Mesothelial cell of epicardium (in vitro differentiated cells): ENCODE results near the gene CLEC4G. TPM values are rescaled to one million over a fixed set of nuclear protein-coding genes. Genes with fewer than 3 reads are reported as not detected.

Experiments
- DNase-seq, 2 experiments: peaks; one replicate each; pipeline ENCODE4 v3.0.0; 2021; ENCODE audit warnings: low spot score in 2 of 2; ENCODE audit not compliant: unreplicated experiment in 2 of 2
- H3K27ac Mint-ChIP-seq: 2 replicates; pipeline ENCODE4 v1.8.0; 2021; ENCODE audit warnings: mixed read lengths
- H3K27me3 Mint-ChIP-seq: 2 replicates; pipeline ENCODE4 v1.8.0; 2021; ENCODE audit warnings: low read depth, mixed read lengths
- H3K36me3 Mint-ChIP-seq: 2 replicates; pipeline ENCODE4 v1.8.0; 2021; ENCODE audit warnings: mixed read lengths
- H3K4me1 Mint-ChIP-seq: 2 replicates; pipeline ENCODE4 v1.8.0; 2021; ENCODE audit warnings: mixed read lengths
- H3K4me3 Mint-ChIP-seq: 2 replicates; pipeline ENCODE4 v1.8.0; 2021; ENCODE audit warnings: mild to moderate bottlenecking, moderate library complexity, mixed read lengths
- H3K9me3 Mint-ChIP-seq: 2 replicates; pipeline ENCODE4 v1.8.0; 2021; ENCODE audit warnings: mixed read lengths
- total RNA-seq: library from RNA; stranded (reverse); gene quantifications from 3 replicates; pipeline ENCODE4 v1.2.1, GENCODE V29; 2021
- TF ChIP-seq, protein P1 (sequence below): fragments of 200-600 bp; sonication (generic); IDR thresholded peaks from one replicate; pipeline ENCODE4 v1.5.0; 2021; ENCODE audit warnings: antibody characterized with exemption; ENCODE audit not compliant: unreplicated experiment

Gene CLEC4G
- total RNA-seq, 1 donor from 2014 or later = not detected

DNA sequence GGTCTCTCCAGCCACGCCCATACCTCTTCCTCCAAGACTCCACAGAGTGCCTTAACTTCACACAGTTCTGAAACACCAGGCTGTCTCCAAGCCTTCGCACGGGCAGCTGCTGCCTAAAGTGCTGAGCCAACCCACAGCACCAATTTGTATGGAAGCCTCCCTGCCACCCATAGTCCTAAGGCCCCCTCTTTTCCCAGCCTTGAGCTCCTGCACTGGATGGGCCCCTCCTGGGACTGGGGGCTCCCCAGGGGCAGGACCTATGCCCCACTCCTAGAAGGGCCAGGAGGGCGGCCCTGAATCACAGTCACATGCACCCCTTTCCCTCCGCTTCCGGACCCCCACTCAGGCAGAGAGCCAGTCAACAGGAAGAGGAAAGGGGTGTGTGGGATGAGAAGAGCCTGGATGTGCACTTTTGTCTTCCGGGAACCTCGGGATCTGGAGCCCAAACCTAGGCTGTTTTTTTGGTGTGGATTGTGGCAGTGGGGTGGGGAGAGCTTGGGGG lies 24.9 kb downstream of the CLEC4G start:
- H3K4me1 Mint-ChIP-seq = no peaks in the 10 kb centered on the region
- TF ChIP-seq, protein P1, sequence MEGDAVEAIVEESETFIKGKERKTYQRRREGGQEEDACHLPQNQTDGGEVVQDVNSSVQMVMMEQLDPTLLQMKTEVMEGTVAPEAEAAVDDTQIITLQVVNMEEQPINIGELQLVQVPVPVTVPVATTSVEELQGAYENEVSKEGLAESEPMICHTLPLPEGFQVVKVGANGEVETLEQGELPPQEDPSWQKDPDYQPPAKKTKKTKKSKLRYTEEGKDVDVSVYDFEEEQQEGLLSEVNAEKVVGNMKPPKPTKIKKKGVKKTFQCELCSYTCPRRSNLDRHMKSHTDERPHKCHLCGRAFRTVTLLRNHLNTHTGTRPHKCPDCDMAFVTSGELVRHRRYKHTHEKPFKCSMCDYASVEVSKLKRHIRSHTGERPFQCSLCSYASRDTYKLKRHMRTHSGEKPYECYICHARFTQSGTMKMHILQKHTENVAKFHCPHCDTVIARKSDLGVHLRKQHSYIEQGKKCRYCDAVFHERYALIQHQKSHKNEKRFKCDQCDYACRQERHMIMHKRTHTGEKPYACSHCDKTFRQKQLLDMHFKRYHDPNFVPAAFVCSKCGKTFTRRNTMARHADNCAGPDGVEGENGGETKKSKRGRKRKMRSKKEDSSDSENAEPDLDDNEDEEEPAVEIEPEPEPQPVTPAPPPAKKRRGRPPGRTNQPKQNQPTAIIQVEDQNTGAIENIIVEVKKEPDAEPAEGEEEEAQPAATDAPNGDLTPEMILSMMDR = no peak
- H3K27me3 Mint-ChIP-seq = peaks cover 26% of the 10 kb centered on the region
- H3K9me3 Mint-ChIP-seq = no peaks in the 10 kb centered on the region
- no peak overlapping the region for H3K27ac Mint-ChIP-seq
- H3K4me3 Mint-ChIP-seq = no peak overlapping the region
- no peaks in the 10 kb centered on the region for H3K36me3 Mint-ChIP-seq
- no peak for DNase-seq

DNA sequence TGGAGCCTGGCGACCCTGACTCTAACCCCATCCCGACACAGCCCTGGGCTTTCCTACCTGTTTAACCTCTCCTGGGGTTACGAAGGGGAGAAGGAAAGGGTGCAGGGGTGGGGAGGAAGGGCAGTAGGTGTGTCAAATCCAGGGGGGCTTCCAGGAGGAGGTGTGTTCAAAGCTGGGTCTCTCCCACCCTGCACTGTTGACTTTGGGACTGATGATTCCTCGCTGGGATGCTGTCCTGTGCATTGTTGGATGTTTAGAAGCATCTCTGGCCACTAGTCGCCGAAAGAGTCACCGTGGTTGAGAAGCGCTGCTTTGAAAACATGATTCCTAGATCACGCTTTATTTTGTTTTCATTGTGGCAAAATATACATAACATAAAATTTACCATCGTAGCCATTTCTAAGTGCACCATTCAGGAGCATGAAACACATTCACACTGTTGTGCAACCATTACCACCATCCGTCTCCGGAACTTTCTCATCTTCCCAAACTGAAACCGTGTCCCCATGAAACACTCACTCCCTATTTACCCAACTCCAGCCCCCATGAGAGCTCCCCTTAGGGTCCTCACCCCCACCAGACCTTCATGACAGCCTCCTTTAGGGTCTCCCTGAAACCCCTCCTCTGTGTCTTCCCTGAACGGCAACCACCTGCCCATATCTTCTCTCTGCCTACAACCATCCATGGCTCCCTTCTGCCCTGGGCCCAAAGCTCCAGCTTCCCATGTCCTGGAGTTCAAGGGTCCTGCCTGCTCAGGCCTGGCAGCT lies 25.5 kb downstream of the CLEC4G start:
- H3K27me3 Mint-ChIP-seq = peaks cover 29% of the 10 kb centered on the region
- H3K36me3 Mint-ChIP-seq = no peaks in the 10 kb centered on the region
- H3K4me3 Mint-ChIP-seq = no peak overlapping the region
- H3K9me3 Mint-ChIP-seq = no peaks in the 10 kb centered on the region
- TF ChIP-seq, protein P1 = no peak
- no peak for DNase-seq
- H3K27ac Mint-ChIP-seq = no peak overlapping the region
- H3K4me1 Mint-ChIP-seq = no peaks in the 10 kb centered on the region

DNA sequence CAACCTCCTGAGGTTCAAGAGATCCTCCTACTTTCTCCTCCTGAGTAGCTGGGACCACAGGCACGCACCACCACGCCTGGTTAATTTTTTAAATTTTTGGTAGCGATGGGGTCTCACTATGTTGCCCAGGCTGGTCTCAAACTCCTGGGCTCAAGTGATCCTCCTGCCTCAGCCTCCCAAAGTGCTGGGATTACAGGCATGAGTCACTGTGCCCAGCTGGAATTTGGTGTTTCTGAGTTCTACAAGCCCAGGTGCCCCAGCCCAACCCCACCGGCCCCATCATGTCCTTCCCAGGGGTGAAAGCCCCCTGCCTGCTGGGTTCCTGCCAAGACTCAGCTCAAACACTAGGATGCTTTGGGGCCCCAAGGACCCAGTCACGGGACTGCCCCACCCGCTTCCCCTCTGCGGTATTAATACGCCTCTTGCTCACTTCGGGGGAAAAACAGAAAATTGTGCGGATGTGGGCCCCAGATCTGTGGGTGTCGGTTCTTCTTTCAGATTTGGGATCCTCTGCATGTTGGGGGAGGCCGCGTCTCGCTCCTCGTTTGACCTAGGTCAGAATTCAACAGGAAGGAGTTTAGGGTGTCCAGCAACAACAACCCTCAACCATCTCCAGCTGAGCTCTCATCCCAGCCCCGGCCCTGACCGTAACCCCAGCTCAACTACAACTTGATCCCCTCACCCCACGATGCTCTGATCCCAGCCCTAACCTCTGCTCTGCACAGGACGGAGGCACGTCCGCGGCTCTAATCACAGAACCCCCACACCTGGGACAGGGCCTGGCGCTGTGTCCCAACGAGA lies 26.3 kb downstream of the CLEC4G start:
- Mint-ChIP-seq H3K4me1 (no peaks in the 10 kb centered on the region), H3K36me3 (no peaks in the 10 kb centered on the region), H3K4me3 (no peak overlapping the region), H3K27ac (no peak overlapping the region), H3K9me3 (no peaks in the 10 kb centered on the region), H3K27me3 (peaks cover 29% of the 10 kb centered on the region)
- TF ChIP-seq, protein P1 = no peak
- no peak for DNase-seq

DNA sequence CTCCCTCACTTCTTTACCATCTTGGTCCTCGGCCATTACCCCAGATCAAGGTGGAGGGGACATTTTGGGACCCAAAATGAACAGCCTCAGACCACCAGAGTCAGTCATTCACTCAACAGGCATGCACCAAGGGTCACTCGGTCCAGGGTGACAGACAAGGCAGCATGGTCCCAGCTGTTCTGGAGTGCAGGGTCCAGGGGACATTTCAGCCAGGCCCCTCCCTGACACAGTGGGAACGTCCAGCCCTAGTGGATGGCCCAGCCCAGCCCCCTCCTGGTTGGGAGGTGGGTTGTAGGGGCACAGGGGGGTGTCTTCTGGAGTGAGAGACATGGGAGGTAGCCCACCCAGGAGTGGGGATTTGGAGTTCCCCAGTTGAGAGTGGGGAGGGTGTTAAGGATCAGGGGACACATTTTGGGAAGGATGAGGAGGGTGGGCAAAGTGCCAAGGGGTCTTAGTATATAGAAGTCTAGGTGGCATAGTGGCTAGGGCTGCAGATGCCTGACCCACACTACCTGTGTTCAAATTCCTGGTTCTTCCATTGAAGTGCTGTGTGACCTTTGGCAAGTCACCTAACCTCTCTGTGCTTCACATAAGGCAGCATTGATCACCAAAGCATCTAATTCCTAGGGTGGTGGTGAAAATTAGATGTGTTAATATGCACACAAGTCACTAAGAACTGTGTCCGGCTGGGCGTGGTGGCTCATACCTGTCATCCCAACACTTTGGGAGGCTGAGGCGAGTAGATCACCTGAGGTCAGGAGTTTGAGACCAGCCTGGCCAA lies 27.4 kb downstream of the CLEC4G start:
- Mint-ChIP-seq H3K27ac (no peak overlapping the region), H3K9me3 (no peaks in the 10 kb centered on the region), H3K4me3 (no peak overlapping the region), H3K27me3 (peaks cover 31% of the 10 kb centered on the region), H3K4me1 (no peaks in the 10 kb centered on the region), H3K36me3 (no peaks in the 10 kb centered on the region)
- DNase-seq = no peak
- TF ChIP-seq, protein P1 = no peak

DNA sequence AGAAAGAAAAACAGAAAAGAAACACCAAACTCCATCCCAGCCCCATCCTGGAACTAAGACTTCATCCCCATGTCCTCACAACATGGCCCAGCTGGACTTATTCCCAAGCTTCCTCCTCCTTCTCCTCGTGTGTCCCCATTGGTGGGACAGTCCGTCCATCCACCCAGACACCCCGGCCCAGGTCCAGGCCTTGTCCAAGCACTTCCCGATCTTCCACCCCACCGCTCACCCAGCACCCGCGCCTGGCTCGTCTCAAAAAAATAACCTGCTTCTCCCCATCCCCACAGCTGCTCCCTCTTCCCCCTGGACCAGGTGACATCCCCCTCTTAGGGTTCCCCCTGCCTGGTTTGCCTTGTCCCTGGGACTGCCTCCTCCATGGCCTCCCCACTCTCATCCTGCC lies 28.6 kb downstream of the CLEC4G start:
- H3K9me3 Mint-ChIP-seq = no peaks in the 10 kb centered on the region
- no peak overlapping the region for H3K4me3 Mint-ChIP-seq
- H3K36me3 Mint-ChIP-seq = no peaks in the 10 kb centered on the region
- H3K4me1 Mint-ChIP-seq = no peaks in the 10 kb centered on the region
- TF ChIP-seq, protein P1 = no peak
- peaks cover 43% of the 10 kb centered on the region for H3K27me3 Mint-ChIP-seq
- DNase-seq = no peak
- no peak overlapping the region for H3K27ac Mint-ChIP-seq
